ENCODE results near the gene PSAPL1.
"Not testable (repeated sequence)": the region's sequence is repeated elsewhere in the genome, so short reads cannot be mapped to it uniquely, and the experiment has no call there.

Gene PSAPL1

DNA sequence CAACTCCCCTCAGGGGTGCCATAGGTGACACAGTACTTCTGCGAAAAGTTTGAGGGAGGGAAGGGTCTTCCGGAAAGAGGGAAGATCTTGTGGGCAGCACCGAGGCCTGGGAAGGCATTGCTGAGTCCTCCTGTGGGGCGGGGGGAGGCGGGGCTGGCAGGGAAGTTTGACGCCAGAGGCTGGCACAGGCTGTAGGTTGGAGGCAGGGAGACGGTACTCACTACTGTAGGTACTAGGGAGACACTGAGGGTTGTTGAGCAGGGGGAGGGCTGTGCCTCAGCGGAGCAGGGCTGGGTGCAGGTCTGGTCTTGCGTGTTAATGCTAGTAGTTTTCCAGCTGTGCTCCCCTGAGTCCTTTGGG lies 23.3 kb upstream of the PSAPL1 start:
- DNase-seq = no peak

GRCh38 chr4:7457201-7458065 lies 22.7 kb upstream of the PSAPL1 start:
- DNase-seq = no peak

- DNase-seq = not testable (repeated sequence)
Measured at GRCh38 chr4:7452802-7453201, 18.1 kb upstream of the PSAPL1 start.

- no peak for DNase-seq
Measured at GRCh38 chr4:7451800-7452199, 17.1 kb upstream of the PSAPL1 start.

GRCh38 chr4:7451434-7451789 lies 16.7 kb upstream of the PSAPL1 start:
- no peak for DNase-seq

- no peak for DNase-seq
Measured at GRCh38 chr4:7450775-7451433, 16.2 kb upstream of the PSAPL1 start.

DNA sequence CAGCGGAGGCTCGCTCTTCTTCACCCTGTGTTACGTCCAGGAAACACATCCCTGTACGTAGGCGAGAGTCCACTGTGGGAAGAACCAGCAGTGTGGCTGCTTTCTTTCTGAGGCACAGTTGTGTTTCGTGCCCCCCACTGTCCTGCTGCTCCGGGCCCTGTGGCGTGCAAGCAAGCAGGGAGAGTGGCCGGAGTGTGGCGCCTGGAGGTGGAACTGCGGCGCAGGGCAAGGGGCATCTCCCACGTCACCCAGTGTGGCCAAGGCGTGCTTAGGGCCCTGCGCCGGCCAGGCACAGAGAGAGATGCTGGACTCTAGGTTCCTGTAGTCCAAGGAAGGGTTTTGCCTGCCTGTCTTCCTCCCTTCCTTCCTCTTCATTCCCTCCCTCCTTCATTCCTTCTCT lies 13.3 kb upstream of the PSAPL1 start:
- DNase-seq = no peak

- no peak for DNase-seq
Measured at GRCh38 chr4:7447236-7447635, 12.5 kb upstream of the PSAPL1 start.

GRCh38 chr4:7444731-7445130 lies 10.0 kb upstream of the PSAPL1 start:
- DNase-seq = no peak

DNA sequence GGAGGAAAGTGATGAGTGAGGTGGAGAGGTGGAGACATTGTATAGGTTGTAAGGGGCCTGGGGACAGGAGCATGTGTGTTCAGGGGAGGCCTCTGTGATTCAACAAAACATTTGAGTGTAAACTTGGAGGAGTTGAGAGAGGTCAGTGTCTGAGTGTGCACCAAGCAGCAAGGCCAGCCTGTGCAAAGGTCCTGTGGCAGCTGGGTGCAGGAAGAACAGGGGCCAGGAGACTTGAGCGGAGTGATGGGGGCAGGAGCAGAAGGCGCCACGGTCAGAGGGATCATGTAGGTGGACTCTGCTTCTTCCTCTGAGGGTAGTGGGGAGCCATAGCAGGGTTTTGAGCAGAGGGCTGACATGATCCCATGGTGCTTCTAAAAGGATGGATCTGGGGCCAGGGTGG lies 9.6 kb upstream of the PSAPL1 start:
- DNase-seq = no peak

GRCh38 chr4:7442574-7443162 lies 7.9 kb upstream of the PSAPL1 start:
- no peak for DNase-seq

DNA sequence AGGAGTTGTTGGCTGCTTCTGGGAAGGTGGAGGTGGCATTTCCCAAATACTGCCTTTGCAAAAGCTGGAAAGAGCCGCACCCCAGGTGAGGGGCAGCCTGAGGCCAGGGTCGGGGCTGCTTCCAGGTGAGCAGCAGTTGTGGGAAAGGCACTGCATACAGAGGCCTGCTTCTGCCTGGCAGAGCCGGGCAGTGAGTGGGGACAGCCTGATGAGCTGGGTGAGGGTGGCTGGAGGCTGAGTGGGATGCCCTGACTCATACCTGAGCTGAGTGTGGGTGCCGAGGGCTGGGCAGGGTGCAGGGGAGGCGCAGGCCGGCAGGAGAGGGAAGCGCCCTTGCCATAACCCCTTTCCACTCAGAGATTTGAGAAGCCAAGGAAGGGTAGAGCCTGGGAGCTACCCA lies 6.5 kb upstream of the PSAPL1 start:
- DNase-seq = no peak

GRCh38 chr4:7439699-7440098 lies 5.0 kb upstream of the PSAPL1 start:
- no peak for DNase-seq

DNA sequence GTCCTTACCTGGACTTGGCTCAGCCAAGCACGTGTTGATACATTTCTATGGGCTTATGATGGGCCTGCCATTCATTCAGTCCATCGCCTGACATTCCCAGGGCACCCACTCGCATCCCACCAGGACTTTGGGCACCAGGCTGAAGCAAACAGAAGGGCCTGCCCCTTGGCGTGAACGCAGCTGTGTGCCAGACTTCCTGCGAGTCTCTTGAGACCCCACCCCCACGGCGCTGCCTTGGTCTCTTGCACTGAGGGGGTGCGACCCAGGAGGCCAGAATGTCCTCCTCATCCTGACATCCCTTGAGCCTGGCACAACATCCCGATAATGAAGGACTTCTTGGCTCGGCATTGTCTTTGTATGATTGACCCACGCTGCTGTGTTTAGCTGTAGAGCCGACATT lies 1.5 kb upstream of the PSAPL1 start:
- DNase-seq = no peak

- no peak for DNase-seq
Measured at GRCh38 chr4:7435471-7436061, 836 bp upstream of the PSAPL1 start.

DNA sequence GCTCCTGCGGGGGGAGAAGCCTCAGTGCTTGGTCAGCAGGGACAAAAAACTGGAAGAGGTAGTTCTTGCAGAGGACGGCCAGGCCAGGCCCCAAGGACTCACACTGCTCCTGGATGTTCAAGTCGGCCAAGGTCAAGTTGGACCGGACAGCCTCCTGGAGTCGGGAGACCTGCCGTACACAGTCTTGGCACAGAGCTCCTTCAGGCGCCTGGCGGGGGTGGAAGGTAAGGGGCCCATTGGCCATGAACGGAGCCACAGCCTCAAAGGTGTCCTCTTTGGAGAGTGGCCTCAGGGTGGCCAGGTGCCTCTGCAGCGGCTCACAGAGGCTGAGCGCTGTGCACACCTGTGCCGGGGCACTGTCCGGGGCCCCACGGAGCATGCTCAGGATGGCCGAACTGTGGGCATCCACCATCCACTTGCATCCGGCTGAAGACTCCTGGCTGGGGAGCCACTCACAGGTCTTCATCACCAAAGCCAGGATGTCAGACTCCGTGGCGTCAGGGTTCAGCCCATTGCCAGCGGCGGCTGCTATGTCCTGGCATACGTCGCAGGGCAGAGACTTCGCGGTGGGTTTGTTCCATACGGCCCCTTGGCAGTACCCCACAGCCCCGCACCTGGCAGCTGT lies 477 bp downstream of the PSAPL1 start:
- DNase-seq = no peak

DNA sequence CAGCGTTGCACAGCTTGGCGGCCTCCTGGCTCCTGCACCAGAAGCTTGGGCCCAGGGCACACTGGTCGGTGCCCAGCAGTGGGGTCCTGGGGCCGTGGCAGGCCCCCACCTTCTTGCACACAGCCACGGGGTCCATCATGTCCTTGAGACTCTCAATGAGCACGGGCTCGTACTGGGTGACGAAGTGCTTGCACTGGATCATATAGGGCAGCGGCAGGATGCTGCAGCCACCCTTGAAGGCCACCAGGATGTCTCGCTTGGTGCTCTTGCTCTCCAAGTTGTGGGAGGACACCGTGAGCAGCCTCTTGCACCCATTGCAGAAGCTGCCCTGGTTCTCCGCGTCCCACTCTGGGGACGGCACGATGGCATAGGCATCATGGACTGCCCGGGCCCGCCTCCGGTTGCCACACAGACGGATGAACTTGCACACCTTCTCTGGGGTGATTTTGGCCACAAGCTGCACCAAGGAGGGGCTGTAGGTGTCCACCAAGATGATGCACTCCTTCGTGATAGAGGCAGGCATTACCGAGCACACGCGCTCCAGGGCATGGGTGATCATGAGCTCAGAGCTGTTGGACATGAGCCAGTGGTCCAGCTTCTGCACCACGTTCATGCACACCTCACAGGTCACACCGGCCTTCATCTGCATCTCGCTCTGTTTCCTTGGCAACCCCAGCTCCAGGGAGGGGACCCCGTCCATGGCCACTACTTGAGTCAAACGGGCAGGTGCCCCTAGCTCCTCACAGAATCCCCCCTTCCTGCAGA lies 1.2 kb downstream of the PSAPL1 start:
- no peak for DNase-seq

- DNase-seq = no peak
Measured at GRCh38 chr4:7432531-7433375, 2.0 kb downstream of the PSAPL1 start.

GRCh38 chr4:7431696-7432530 lies 2.8 kb downstream of the PSAPL1 start:
- DNase-seq = no peak

DNA sequence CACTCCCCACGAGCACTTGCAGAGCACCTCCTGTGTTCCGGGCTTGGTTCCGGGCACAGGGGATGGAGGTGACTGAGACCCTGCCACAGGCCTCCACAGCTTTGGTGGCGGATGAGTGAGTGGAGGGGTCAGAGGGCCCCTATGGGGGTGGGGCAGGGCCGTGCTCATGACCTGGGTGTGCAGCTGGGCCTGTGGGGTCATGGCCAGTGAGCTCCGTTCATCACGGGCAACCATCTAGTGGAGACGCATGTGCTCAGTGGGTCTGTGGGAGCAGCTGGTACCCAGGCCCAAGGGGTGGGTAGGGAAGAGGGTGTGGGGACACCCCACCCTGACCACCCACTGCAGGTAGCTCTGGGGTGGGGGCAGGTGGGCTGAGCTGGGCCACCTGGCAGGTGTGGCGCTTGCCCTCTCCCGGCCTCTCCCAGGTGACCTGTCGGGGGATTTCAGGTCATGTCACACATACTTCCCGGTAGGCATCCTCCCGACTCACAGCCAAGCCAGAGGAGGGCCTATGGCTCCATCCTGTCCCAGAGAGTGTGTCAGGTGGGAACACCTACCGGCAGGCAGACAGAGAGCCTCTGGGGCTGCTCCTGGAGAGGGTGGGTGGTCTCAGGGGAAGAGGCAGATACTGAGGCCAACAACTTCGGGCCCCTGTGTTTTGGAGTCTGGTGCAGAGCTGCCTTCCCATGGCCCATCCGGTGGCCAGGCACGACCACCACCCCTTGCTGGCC lies 3.6 kb downstream of the PSAPL1 start:
- no peak for DNase-seq
